SJCRH30 (cell line): ENCODE results near the gene MASP1. TPM values are rescaled to one million over a fixed set of nuclear protein-coding genes. Genes with fewer than 3 reads are reported as not detected.

ENCODE experiments used
- DNase-seq, 2 experiments: peaks; one replicate each; pipeline ENCODE4 v3.0.0-alpha.2; 2015 to 2020
- H3K27ac ChIP-seq: fragments of 250-450 bp; sonication (Bioruptor Pico); 2 replicates; pipeline ENCODE4 v1.5.1; 2020; ENCODE audit warnings: mild to moderate bottlenecking, moderate library complexity
- H3K27me3 ChIP-seq: fragments of 250-450 bp; sonication (Bioruptor Pico); 2 replicates; pipeline ENCODE4 v1.5.1; 2020; ENCODE audit warnings: mild to moderate bottlenecking, moderate library complexity
- H3K36me3 ChIP-seq: fragments of 250-450 bp; sonication (Bioruptor Pico); 2 replicates; pipeline ENCODE4 v1.5.1; 2020; ENCODE audit warnings: mild to moderate bottlenecking, moderate library complexity
- H3K4me1 ChIP-seq: fragments of 250-450 bp; sonication (Bioruptor Pico); 2 replicates; pipeline ENCODE4 v1.5.1; 2020; ENCODE audit warnings: mild to moderate bottlenecking, moderate library complexity
- H3K4me3 ChIP-seq: fragments of 250-450 bp; sonication (Bioruptor Pico); 2 replicates; pipeline ENCODE4 v1.5.1; 2020; ENCODE audit warnings: mild to moderate bottlenecking, moderate library complexity
- H3K9me3 ChIP-seq: fragments of 250-450 bp; sonication (Bioruptor Pico); replicated peaks from 2 replicates; pipeline ENCODE4 v1.5.1; 2020; ENCODE audit warnings: mild to moderate bottlenecking, moderate library complexity
- total RNA-seq: library from RNA; depleted of rRNA; stranded (reverse); fragments of >200 nt; shearing (Covaris generic); gene quantifications from 2 replicates; pipeline ENCODE4 v1.2.3, GENCODE V29; 2014

Gene MASP1
- total RNA-seq, 1 experiment from 2014 or later = 0.34 TPM

DNA sequence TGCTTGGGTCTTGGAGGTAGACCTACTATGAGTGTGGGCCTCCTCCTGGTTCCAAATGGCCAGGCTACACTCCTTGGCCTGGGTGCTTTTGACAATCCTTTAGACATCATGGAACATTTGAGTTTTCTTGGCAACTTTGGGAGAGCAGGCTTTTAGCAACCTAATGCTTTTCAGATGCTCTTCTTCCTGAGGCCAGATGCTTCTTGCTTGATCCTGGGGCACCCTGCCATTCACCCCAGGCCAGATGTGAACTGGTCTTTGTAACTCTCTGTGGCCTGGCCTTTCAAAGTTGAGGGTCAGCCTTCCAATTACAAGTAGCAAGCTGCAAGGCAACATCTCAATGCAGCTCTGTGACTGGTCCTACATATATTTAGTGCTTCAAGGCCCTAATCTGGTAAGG, 53.8 kb downstream of the MASP1 start:
- Histone ChIP-seq H3K4me3 (no peak overlapping the region), H3K4me1 (no peaks in the 10 kb centered on the region), H3K27me3 (no peaks in the 10 kb centered on the region), H3K27ac (no peak overlapping the region), H3K9me3 (no peaks in the 10 kb centered on the region), H3K36me3 (no peaks in the 10 kb centered on the region)
- DNase-seq = no peak

GRCh38 chr3:187236962-187237361, 54.6 kb downstream of the MASP1 start:
- no peak for DNase-seq
- H3K4me1 ChIP-seq = no peaks in the 10 kb centered on the region
- H3K4me3 ChIP-seq = no peak overlapping the region
- no peaks in the 10 kb centered on the region for H3K9me3 ChIP-seq
- no peaks in the 10 kb centered on the region for H3K27me3 ChIP-seq
- H3K36me3 ChIP-seq = no peaks in the 10 kb centered on the region
- no peak overlapping the region for H3K27ac ChIP-seq

DNA sequence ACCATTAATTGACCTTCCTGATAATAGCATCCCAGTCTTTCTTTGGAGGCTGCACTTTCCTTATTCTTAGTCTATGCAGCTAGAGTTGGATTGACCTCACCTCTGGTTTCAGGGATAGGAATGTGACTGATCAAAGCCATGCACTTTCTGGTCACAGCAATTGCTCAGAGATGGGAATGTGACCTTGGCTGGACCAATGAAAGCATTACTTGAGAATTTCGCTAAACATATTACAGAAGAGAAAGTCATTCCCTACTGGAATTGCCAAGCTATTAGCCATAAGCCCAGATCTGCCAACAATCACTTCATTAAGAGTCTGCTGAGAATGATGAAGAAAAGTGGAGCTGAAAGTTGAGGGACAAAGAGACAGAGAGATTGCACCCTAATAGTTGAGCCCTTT, 61.5 kb downstream of the MASP1 start:
- H3K27me3 ChIP-seq = no peaks in the 10 kb centered on the region
- no peak for DNase-seq
- H3K9me3 ChIP-seq = no peaks in the 10 kb centered on the region
- no peak overlapping the region for H3K4me3 ChIP-seq
- H3K27ac ChIP-seq = no peak overlapping the region
- no peaks in the 10 kb centered on the region for H3K36me3 ChIP-seq
- no peaks in the 10 kb centered on the region for H3K4me1 ChIP-seq

GRCh38 chr3:187228740-187229139, 62.8 kb downstream of the MASP1 start:
- DNase-seq = no peak
- Histone ChIP-seq H3K27me3 (no peaks in the 10 kb centered on the region), H3K9me3 (no peaks in the 10 kb centered on the region), H3K4me3 (no peak overlapping the region), H3K4me1 (no peaks in the 10 kb centered on the region), H3K36me3 (no peaks in the 10 kb centered on the region), H3K27ac (no peak overlapping the region)

DNA sequence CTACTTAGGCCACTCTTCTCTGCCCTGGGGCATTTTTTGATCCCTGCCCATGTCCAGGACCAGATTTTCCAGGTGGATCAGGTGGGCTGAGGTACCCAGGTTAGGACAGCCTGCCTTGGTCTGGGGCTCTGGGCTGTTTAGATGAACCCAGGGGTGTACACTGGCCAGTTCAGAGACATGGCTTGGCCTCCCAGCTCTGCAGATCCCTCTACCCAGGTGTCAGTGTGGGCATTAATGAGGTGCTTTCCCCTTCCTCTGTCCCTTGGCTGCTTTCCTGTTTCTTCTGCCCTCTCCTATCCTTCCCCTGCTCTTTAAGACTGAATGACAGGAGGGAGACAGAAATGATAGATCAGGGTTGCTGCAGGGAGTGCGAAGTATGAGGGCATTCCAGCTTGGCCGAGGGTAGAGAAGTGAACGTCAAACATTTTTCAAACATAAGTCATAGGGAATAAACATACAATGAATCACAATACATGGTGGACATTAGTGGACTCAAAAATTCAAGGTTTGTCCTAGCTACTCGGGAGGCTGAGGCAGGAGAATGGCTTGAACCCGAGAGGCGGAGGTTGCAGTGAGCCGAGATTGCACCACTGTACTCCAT, 63.8 kb downstream of the MASP1 start:
- Histone ChIP-seq H3K4me1 (no peaks in the 10 kb centered on the region), H3K36me3 (no peaks in the 10 kb centered on the region), H3K9me3 (no peaks in the 10 kb centered on the region), H3K4me3 (no peak overlapping the region), H3K27me3 (no peaks in the 10 kb centered on the region), H3K27ac (no peak overlapping the region)
- no peak for DNase-seq

DNA sequence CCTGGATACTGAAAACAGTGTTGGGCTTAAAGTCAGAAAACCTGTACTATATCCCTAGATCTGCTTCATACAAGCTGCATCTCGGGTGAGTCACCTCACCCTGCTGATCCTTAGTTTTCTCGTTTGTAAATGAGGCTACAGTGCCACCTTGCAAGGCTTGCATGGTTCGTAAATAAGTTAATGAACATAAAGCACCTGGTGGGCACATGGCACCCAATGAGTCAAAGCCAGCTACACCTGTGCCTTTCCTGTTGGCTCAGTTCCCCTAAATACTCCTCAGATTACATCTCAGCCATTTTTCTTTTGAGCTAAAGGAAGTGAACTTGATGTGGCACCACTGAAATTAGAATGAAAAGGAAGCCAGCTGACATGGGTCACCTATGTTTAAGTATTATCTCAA, 67.7 kb downstream of the MASP1 start:
- no peak overlapping the region for H3K27ac ChIP-seq
- no peaks in the 10 kb centered on the region for H3K9me3 ChIP-seq
- H3K27me3 ChIP-seq = no peaks in the 10 kb centered on the region
- no peak for DNase-seq
- H3K36me3 ChIP-seq = no peaks in the 10 kb centered on the region
- no peaks in the 10 kb centered on the region for H3K4me1 ChIP-seq
- no peak overlapping the region for H3K4me3 ChIP-seq

DNA sequence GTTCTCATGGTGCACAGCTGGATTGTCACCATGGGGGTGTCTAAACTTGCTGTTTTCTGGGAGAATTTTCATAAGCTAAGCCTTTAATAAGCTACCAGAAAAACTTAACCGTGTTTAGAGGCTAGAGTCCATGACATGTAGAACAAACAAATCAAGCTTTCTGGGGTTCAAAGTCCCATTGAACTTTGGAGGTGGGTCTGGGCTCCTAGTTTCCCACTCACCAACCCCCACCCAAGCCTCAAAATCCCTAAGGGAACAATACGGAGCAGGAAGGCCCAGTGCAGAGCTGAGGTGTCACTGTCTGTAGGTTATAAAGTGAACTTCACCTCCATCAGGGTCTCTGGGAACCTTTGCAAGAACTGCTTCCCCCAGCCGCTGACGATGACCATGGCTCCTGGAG, 68.7 kb downstream of the MASP1 start:
- Histone ChIP-seq H3K4me1 (no peaks in the 10 kb centered on the region), H3K27ac (no peak overlapping the region), H3K36me3 (no peaks in the 10 kb centered on the region), H3K27me3 (no peaks in the 10 kb centered on the region), H3K4me3 (no peak overlapping the region), H3K9me3 (no peaks in the 10 kb centered on the region)
- no peak for DNase-seq

DNA sequence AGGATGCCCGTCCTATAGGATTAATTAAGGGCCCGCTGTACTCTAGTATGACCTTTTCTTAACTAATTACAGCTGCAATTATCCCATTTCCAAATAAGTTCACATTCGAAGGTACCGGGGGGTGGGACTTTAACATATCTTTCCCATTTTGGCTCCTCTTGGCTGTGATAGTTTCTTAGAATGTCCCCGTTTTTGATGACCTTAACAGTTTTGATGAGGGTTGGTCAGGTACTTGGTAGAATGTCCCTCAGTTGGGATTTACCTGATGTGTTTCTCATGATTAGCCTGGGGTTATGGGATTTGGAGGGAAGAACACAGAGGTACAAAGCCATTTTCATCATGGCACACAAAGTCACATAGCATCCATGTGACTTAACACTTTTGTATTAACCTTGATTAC, 76.1 kb downstream of the MASP1 start:
- H3K4me1 ChIP-seq = no peaks in the 10 kb centered on the region
- DNase-seq = no peak
- no peak overlapping the region for H3K27ac ChIP-seq
- no peaks in the 10 kb centered on the region for H3K36me3 ChIP-seq
- H3K9me3 ChIP-seq = no peaks in the 10 kb centered on the region
- no peak overlapping the region for H3K4me3 ChIP-seq
- H3K27me3 ChIP-seq = no peaks in the 10 kb centered on the region

DNA sequence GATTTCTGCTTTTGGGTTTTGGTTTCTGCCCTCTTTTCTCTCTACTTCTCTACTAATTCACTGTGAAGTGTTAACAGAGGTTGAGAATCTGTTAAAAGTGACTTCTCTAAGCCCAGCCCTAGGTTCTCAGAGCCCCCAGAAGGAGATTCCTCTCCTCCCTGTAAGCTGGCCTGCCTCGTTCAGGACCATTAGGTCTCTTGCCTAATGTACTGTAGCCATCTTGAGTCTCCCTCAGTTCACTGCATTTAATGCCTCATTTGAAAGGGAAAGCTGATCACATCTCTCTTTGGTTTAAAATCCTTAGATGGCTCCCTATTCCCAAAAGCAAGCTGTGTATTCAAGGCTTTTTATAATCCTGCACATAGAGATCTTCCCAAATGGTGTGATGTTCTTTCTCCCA, 77.9 kb downstream of the MASP1 start:
- Histone ChIP-seq H3K9me3 (no peaks in the 10 kb centered on the region), H3K27me3 (no peaks in the 10 kb centered on the region), H3K4me1 (no peaks in the 10 kb centered on the region), H3K27ac (no peak overlapping the region), H3K4me3 (no peak overlapping the region), H3K36me3 (no peaks in the 10 kb centered on the region)
- DNase-seq = no peak

DNA sequence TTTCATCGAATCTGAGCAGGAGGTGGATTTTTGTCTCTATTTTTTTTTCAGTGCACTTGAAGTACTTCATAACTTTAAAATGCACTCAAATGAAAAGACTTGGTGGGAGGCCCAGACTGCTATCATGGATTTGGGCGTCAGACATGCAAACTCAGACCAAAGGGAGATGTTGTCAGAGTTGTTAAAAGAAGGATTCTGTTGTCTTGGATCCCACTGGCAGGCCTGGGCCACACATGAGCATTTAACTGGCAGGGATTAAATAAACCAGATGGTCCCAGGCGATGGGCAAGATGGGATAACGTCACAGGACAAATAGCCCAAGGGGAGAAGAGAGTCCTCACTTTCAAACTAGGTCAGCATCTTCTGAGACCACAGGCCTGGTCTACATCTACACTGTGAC, 78.8 kb downstream of the MASP1 start:
- DNase-seq = no peak
- H3K4me3 ChIP-seq = no peak overlapping the region

GRCh38 chr3:187212196-187212545, 79.4 kb downstream of the MASP1 start:
- H3K4me3 ChIP-seq = no peak overlapping the region
- no peaks in the 10 kb centered on the region for H3K36me3 ChIP-seq
- no peaks in the 10 kb centered on the region for H3K27me3 ChIP-seq
- H3K4me1 ChIP-seq = no peaks in the 10 kb centered on the region
- no peak overlapping the region for H3K27ac ChIP-seq
- no peak for DNase-seq
- no peaks in the 10 kb centered on the region for H3K9me3 ChIP-seq

More for the DNA sequence above, 78.8 kb downstream of the MASP1 start:
- no peaks in the 10 kb centered on the region for H3K4me1 ChIP-seq
- H3K27me3 ChIP-seq = no peaks in the 10 kb centered on the region
- no peak overlapping the region for H3K27ac ChIP-seq
- H3K36me3 ChIP-seq = no peaks in the 10 kb centered on the region
- no peaks in the 10 kb centered on the region for H3K9me3 ChIP-seq

DNA sequence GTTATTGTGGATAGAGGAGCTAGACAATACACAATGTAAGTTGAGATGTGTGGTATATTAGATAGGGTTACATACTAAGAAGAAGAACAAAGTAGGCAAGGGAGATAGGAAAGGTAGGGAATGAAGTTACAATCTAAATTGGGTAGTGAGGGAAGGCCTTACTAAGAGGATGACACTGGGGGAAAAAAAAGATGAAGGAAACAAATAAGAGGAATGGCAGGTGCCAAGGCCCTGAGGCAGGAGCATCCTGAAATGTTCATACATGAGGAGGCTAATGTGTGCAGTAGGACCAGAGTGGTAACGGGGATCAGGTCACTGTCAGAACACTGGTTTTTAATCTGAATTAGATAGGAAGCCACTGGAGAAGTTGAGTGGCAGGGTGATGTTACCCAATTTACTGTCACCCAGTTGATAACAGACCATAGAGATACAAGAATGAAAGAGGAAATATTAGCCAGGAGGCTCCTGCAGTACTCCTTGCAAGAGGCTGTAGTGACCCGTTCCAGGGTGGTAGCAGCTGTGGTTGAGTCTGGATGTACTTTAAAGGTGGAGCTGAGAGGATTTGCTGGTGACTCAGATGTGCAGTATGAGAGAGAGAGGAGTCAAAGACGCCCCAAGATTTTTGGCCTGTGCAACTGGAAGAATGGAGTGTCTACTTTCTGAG, 79.9 kb downstream of the MASP1 start:
- DNase-seq = no peak
- Histone ChIP-seq H3K36me3 (no peaks in the 10 kb centered on the region), H3K4me1 (no peaks in the 10 kb centered on the region), H3K9me3 (no peaks in the 10 kb centered on the region), H3K27me3 (no peaks in the 10 kb centered on the region), H3K27ac (no peak overlapping the region), H3K4me3 (no peak overlapping the region)

DNA sequence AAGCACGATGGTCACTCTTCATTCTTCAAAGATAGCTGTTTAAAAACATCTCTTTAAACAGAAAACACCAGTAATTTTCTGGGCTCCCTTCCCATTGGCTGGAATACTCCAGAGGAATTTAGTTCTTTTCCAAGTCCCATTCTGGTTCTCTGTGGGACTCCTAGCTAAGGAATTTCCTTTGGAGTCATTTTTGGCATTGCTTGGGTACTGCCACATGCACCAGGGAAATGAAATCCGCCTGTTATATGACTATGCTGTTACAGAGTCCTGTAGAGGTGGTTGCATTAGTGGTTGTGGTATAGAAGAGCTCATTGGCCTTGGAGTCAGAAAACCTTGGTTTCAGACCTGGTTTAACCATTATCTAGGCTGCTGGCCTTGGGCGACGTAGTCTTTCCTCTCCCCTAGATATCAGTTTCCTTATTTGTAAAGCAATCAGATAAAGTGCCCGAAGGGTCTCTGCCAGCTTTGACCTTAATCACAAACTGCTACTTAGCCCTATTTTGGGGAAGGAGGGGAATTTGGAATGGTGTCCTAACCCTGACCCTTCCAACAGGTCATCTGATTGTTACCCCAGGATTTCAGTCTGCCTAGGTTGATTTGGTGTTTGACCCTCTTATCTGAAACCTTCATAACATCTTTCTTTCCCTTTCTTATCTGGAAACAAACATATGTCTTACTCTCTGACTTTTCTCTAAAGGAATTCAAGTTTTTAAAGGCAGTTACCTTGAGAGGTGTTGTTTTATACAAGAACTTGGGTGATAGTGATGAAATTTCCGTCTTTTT, 80.8 kb downstream of the MASP1 start:
- H3K4me1 ChIP-seq = no peaks in the 10 kb centered on the region
- no peaks in the 10 kb centered on the region for H3K9me3 ChIP-seq
- no peaks in the 10 kb centered on the region for H3K27me3 ChIP-seq
- H3K4me3 ChIP-seq = no peak overlapping the region
- H3K27ac ChIP-seq = no peak overlapping the region
- no peaks in the 10 kb centered on the region for H3K36me3 ChIP-seq
- no peak for DNase-seq

GRCh38 chr3:187210091-187210490, 81.4 kb downstream of the MASP1 start:
- DNase-seq = no peak
- Histone ChIP-seq H3K4me3 (no peak overlapping the region), H3K9me3 (no peaks in the 10 kb centered on the region), H3K36me3 (no peaks in the 10 kb centered on the region), H3K27me3 (no peaks in the 10 kb centered on the region), H3K27ac (no peak overlapping the region), H3K4me1 (no peaks in the 10 kb centered on the region)

DNA sequence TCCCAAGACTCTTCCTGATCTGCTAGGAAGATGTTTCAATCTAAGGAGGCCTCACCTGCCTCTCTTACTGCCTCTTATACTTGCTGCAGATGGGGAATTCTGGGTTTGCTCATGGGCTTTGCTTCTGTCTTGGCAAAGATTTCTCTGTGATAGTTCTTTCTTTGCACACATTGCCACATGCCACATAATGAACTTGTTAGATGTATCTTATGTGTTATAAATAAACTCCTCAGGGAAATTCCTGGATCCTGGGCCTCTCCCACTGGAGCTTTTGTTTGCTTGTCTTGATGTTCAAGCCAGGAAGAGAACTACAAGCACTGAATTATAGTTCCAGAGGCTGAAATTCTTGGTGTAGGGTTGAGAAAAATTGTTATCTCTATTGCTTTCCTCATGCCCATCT, 82.0 kb downstream of the MASP1 start:
- H3K36me3 ChIP-seq = no peaks in the 10 kb centered on the region
- H3K4me3 ChIP-seq = no peak overlapping the region
- no peaks in the 10 kb centered on the region for H3K9me3 ChIP-seq
- DNase-seq = no peak
- no peaks in the 10 kb centered on the region for H3K4me1 ChIP-seq
- H3K27me3 ChIP-seq = no peaks in the 10 kb centered on the region
- no peak overlapping the region for H3K27ac ChIP-seq

DNA sequence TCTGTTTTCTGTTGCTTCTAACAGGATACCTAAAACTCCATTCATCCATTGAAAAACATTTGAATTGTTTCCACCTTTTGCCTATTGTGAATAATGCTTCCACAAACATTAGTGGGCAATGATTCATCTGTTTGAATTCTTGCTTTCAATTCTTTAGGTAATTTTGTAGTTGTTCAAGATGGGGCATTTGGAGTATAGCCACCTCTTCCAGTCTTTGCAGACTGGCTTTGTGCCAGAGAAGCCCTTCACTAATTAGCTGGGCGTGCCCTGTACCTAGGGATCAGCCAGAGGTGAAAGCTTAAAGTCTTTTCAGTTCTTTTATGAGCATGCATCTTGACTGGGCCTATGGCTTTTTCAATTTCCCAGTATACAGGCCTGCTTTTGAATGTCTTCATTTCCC, 83.4 kb downstream of the MASP1 start:
- Histone ChIP-seq H3K4me3 (no peak overlapping the region), H3K4me1 (no peaks in the 10 kb centered on the region), H3K36me3 (no peaks in the 10 kb centered on the region), H3K9me3 (no peaks in the 10 kb centered on the region), H3K27ac (no peak overlapping the region), H3K27me3 (no peaks in the 10 kb centered on the region)
- DNase-seq = no peak
